GM12878 (cell line): ENCODE data around the gene LSM12. TPM values are rescaled to one million over a fixed set of nuclear protein-coding genes. Genes with fewer than 3 reads are reported as not detected.

ENCODE experiments used
- ATAC-seq: fragments of 200-7000 bp; cut with Tn5 transposase; 3 replicates; pipeline ENCODE4 v1.9.1; 2020; ENCODE audit warnings: mild to moderate bottlenecking, moderate library complexity
- BruUV-seq: library from RNA; stranded (reverse); fragments of 400-500 nt; replicated peaks from 2 replicates; lab custom pipeline; 2021; lab: Mats Ljungman, UMichigan
- CTCF ChIA-PET: fragments of 300-600 bp; sonication (Branson Sonifier 250); formaldehyde crosslinking; extraction: SDS; loops from one replicate; lab custom pipeline; 2021; ENCODE audit warnings: inconsistent platforms; lab: Yijun Ruan, JAX
- POLR2A ChIA-PET: fragments of 350-600 bp; formaldehyde crosslinking; extraction: SDS; loops from one replicate; lab custom pipeline; 2021; ENCODE audit warnings: inconsistent platforms; lab: Charles Lee
- RAD21 ChIA-PET: fragments of 300-600 bp; sonication (Branson Sonifier 250); formaldehyde crosslinking; loops from one replicate; lab custom pipeline; 2023; ENCODE audit warnings: antibody characterized with exemption; ENCODE audit not compliant: unreplicated experiment; lab: Charles Lee
- SMC1A ChIA-PET: fragments of 300-600 bp; sonication (Branson Sonifier 250); formaldehyde crosslinking; loops from one replicate; lab custom pipeline; 2023; ENCODE audit not compliant: unreplicated experiment, uncharacterized antibody; lab: Charles Lee
- DNase-seq: peaks from one replicate; pipeline ENCODE4 v3.0.0-alpha.2; 2011; ENCODE audit warnings: low read depth, low spot score
- FAIRE-seq: peaks from 3 replicates; lab custom pipeline; 2011; peaks lifted over from hg19 to GRCh38; lab: Jason Lieb, UNC
- H2AFZ ChIP-seq: 2 replicates; pipeline ENCODE4 v1.6.0; 2011; ENCODE audit warnings: low read depth, low read length, control low read depth; ENCODE audit not compliant: control insufficient read depth
- H3K27ac ChIP-seq: 2 replicates; pipeline ENCODE4 v1.5.1; 2011; ENCODE audit warnings: control low read depth; ENCODE audit not compliant: control insufficient read depth, insufficient read depth
- H3K27me3 ChIP-seq, 2 experiments: replicated peaks in 1 of 2; 2 replicates each; pipeline versions ENCODE4 v1.6.0 to v1.6.1; 2011; ENCODE audit warnings: low read length in 1 of 2; ENCODE audit not compliant: control insufficient read depth in 2 of 2, insufficient read depth in 2 of 2
- H3K36me3 ChIP-seq, 2 experiments: 2 replicates each; pipeline ENCODE4 v1.5.1; 2011; ENCODE audit warnings: low read length in 1 of 2; ENCODE audit not compliant: control insufficient read depth in 2 of 2, insufficient read depth in 2 of 2
- H3K4me1 ChIP-seq: 2 replicates; pipeline ENCODE4 v1.6.1; 2011; ENCODE audit warnings: mild to moderate bottlenecking, low read length, moderate library complexity, mixed read lengths; ENCODE audit not compliant: control insufficient read depth, insufficient read depth
- H3K4me2 ChIP-seq: 2 replicates; pipeline ENCODE4 v1.6.0; 2011; ENCODE audit warnings: control low read depth; ENCODE audit not compliant: control insufficient read depth, insufficient read depth
- H3K4me3 ChIP-seq: fragments of 200-600 bp; sonication (generic); 2 replicates; pipeline ENCODE4 v1.5.1; 2016
- H3K79me2 ChIP-seq: 2 replicates; pipeline ENCODE4 v1.6.0; 2011; ENCODE audit warnings: low read length; ENCODE audit not compliant: control insufficient read depth, insufficient read depth
- H3K9ac ChIP-seq: 2 replicates; pipeline ENCODE4 v1.8.0; 2011; ENCODE audit warnings: low read length, control low read depth, mixed read lengths; ENCODE audit not compliant: control insufficient read depth, insufficient read depth
- H3K9me3 ChIP-seq: replicated peaks from 3 replicates; pipeline ENCODE4 v1.5.1; 2011; ENCODE audit warnings: mild to moderate bottlenecking, low read length; ENCODE audit not compliant: control insufficient read depth, insufficient read depth
- H4K20me1 ChIP-seq: 2 replicates; pipeline ENCODE4 v1.6.0; 2011; ENCODE audit not compliant: control insufficient read depth, insufficient read depth
- ATF7 ChIP-seq: fragments of 450-650 bp; IDR thresholded peaks from 2 replicates; pipeline ENCODE4 v1.6.1; 2016; ENCODE audit warnings: low read depth, mild to moderate bottlenecking
- CTCF ChIP-seq, 3 experiments: IDR thresholded peaks in 2 of 3; conservative IDR thresholded peaks in 1 of 3; 2 replicates each; pipeline ENCODE4 v1.5.1; 2011; ENCODE audit warnings: low read depth in 3 of 3, low read length in 3 of 3, mild to moderate bottlenecking in 3 of 3, control low read depth in 2 of 3, moderate library complexity in 2 of 3, inconsistent platforms in 1 of 3, mixed read lengths in 1 of 3; ENCODE audit not compliant: control insufficient read depth in 2 of 3, insufficient read depth in 1 of 3; ENCODE audit errors: extremely low read depth in 1 of 3
- EZH2 ChIP-seq: IDR thresholded peaks from 2 replicates; pipeline ENCODE4 v1.6.1; 2012; ENCODE audit warnings: low read depth, mild to moderate bottlenecking, control low read depth, inconsistent platforms, low read length, borderline replicate concordance; ENCODE audit not compliant: control insufficient read depth
- IRF3 ChIP-seq: fragments of 450-650 bp; IDR thresholded peaks from 2 replicates; pipeline ENCODE4 v1.6.1; 2014; ENCODE audit warnings: mild to moderate bottlenecking
- NFIC ChIP-seq: IDR thresholded peaks from 2 replicates; pipeline ENCODE4 v1.6.1; 2012; ENCODE audit warnings: low read depth, mild to moderate bottlenecking, inconsistent platforms, low read length, moderate library complexity
- PKNOX1 ChIP-seq: fragments of 450-650 bp; IDR thresholded peaks from 2 replicates; pipeline ENCODE4 v1.6.1; 2016; ENCODE audit warnings: mild to moderate bottlenecking
- SMAD1 ChIP-seq: fragments of 450-650 bp; IDR thresholded peaks from 2 replicates; pipeline ENCODE4 v1.6.1; 2018; ENCODE audit warnings: mild to moderate bottlenecking, low read depth; ENCODE audit not compliant: partially characterized antibody
- SREBF1 ChIP-seq: IDR thresholded peaks from 2 replicates; pipeline ENCODE4 v1.6.1; 2012; ENCODE audit warnings: mild to moderate bottlenecking, low read length
- TBL1XR1 ChIP-seq: IDR thresholded peaks from 2 replicates; pipeline ENCODE4 v1.6.1; 2012; ENCODE audit warnings: low read depth, low read length, improper control_type of control experiment
- WGBS: methylation state at CpG from one replicate; pipeline ENCODE4 v1.1.6; 2016; ENCODE audit warnings: low lambda C conversion rate; ENCODE audit not compliant: insufficient replicate concordance, insufficient coverage; ENCODE audit errors: missing lambda C conversion rate; 5-methylcytosine and 5-hydroxymethylcytosine counted together
- in situ Hi-C: fragments of 300-500 bp; cut with MboI; formaldehyde crosslinking; loops from 9 replicates; pipeline ENCODE4 v1.14.3; 2018; ENCODE audit warnings: mixed read lengths
- intact Hi-C: fragments of 100-400 bp; cut with micrococcal nuclease; formaldehyde crosslinking; loops from one replicate; pipeline ENCODE4 v1.14.2; 2022; ENCODE audit not compliant: unreplicated experiment
- polyA plus RNA-seq, 11 experiments: library from polyadenylated mRNA; depleted of rRNA in 4 of 11; unstranded in 6 of 11; stranded (reverse) in 5 of 11; fragments of >200 nt; fragmentation: Nextera tagmentation in 4 of 11; fragmentation: Illumina TruSeq in 1 of 11; extraction: Ambion mirVana in 4 of 11; extraction: Trizol in 1 of 11; gene quantifications; 1 replicate in 1 of 11; 2 replicates in 10 of 11; pipeline versions ENCODE4 v1.2.1 to v1.2.3, GENCODE V29; 2011 to 2016; ENCODE audit warnings: inconsistent platforms in 2 of 11, missing spikeins in 2 of 11, low read depth in 1 of 11
- total RNA-seq, 4 experiments: library from RNA; depleted of rRNA in 3 of 4; stranded (reverse); fragments of >200 nt in 3 of 4; fragmentation: Illumina TruSeq in 1 of 4; extraction: Trizol in 1 of 4; gene quantifications; 2 replicates each; pipeline versions ENCODE4 v1.2.1 to v1.2.3, GENCODE V29; 2013 to 2021

LSM12 gene
- total and polyA plus RNA-seq, 10 of the 15 experiments (the other 5 are each of a cell fraction or from before 2014, with no cell fraction given) = 51.1 to 206 (median 70.8) TPM

- TF ChIP-seq NFIC (no peak), IRF3 (no peak), SREBF1 (no peak; the same call in 1 of the 2 replicates), TBL1XR1 (peak; percentile 69; the same call in 1 of the 2 replicates), EZH2 (no peak)
Observed at GRCh38 chr17:44070455-44071197, 4.2 kb upstream of the LSM12 start, which contains the start of gene G6PC3 (continued).

GRCh38 chr17:44069974-44070454 lies 3.5 kb upstream of the LSM12 start:
- 0% methylated on average over 7 of the region's 7 CpGs for WGBS
- POLR2A ChIA-PET = interaction anchor here (0.6 to 3.5 kb wide), 9 partner anchors 10 to 1503 kb away, joined by 3 to 23 read pairs (median 3); partner anchors contain the start of gene HDAC5
- RAD21 ChIA-PET = interaction anchor here (0.6 to 0.7 kb wide), 3 partner anchors 42 to 943 kb away, joined by 3 read pairs; no protein-coding TSS in a partner anchor
- Histone ChIP-seq H3K79me2 (peaks cover 33% of the 10 kb centered on the region), H3K4me1 (0 out of 2 replicates have a peak, but pooled peaks cover 3% of the 10 kb centered on the region), H3K4me2 (peak overlapping the region; percentile 95), H3K36me3 (peaks cover 1 to 6% of the 10 kb centered on the region in 2 experiments; a peak in 3 of 4 replicates), H3K4me3 (peak overlapping the region; percentile 91), H3K27ac (peak overlapping the region; percentile 80), H2AFZ (peak overlapping the region; percentile 92), H3K9ac (peak overlapping the region; percentile 70), H3K9me3 (no peaks in the 10 kb centered on the region), H4K20me1 (no peaks in the 10 kb centered on the region)
- SMC1A ChIA-PET = no interaction called here
- FAIRE-seq (no peak), DNase-seq (no peak), ATAC-seq (peak; percentile 3; the same call in 2 of the 3 replicates)
- no TSS peak for BruUV-seq
- CTCF ChIA-PET = interaction anchor here (2.4 kb wide), 1 partner anchor 54 kb away, joined by 8 read pairs; the partner anchor contains the start of gene HDAC5
- TF ChIP-seq CTCF (IDR thresholded peaks at IDR 0.05 in 2 of 3, conservative IDR thresholded peaks at IDR 0.05 in 1 of 3; ENCODE audit: control insufficient read depth in 2 of 3, extremely low read depth in 1 of 3, insufficient read depth in 1 of 3, low read depth in 3 of 3, low read length in 3 of 3) (no peak), PKNOX1 (peak; percentile 25; the same call in 1 of the 2 replicates), ATF7 (peak; percentile 33; the same call in 1 of the 2 replicates), SMAD1 (peak; percentile 64)
- TF ChIP-seq, all 136 proteins: peak for 3
- intact Hi-C loops = loop anchor here (5.0 kb wide), 1 partner anchor 42 kb away; no protein-coding TSS in a partner anchor
- H3K27me3 ChIP-seq = no peaks in the 10 kb centered on the region
- in situ Hi-C loops = no loop called here
